HG02870 (cell line): Measurements from ENCODE around the gene LRRC36.
A peak's percentile ranks its signal among the peaks of the same experiment; 100 is the strongest.
"Not testable (repeated sequence)": the region's sequence is repeated elsewhere in the genome, so short reads cannot be mapped to it uniquely, and the experiment has no call there.

ENCODE experiments used
- ATAC-seq: cut with Tn5 transposase; IDR thresholded peaks from one replicate; pipeline ENCODE4 v1.9.1; 2021; ENCODE audit warnings: mild to moderate bottlenecking, moderate library complexity; ENCODE audit not compliant: unreplicated experiment

Gene LRRC36

DNA sequence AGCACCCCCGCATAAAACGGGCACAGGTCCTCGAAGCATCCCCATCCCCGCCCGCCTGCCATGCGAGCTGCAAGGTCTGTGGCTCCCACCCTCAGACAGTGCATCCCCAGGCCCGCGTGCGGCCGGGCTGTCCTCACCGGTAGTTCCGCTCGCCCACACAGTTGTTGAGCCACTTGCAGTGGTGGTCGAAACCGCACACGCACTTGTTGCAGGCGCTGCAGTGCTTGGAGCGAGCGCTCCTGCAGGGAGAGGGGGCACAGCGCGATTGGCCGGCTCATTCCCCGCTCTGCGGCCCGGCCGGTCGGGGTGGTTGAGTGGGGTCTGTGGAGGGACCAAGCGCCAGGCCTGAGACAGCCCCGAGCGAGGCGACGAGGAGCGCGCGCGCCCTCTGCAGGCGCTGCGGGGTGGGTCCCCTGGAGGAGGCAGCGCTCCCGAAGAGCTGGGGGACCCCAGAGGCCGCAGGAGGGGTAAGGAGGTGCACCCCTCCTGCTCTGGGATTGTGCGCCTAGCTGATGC is 72.7 kb downstream of the LRRC36 start:
- no peak for ATAC-seq

DNA sequence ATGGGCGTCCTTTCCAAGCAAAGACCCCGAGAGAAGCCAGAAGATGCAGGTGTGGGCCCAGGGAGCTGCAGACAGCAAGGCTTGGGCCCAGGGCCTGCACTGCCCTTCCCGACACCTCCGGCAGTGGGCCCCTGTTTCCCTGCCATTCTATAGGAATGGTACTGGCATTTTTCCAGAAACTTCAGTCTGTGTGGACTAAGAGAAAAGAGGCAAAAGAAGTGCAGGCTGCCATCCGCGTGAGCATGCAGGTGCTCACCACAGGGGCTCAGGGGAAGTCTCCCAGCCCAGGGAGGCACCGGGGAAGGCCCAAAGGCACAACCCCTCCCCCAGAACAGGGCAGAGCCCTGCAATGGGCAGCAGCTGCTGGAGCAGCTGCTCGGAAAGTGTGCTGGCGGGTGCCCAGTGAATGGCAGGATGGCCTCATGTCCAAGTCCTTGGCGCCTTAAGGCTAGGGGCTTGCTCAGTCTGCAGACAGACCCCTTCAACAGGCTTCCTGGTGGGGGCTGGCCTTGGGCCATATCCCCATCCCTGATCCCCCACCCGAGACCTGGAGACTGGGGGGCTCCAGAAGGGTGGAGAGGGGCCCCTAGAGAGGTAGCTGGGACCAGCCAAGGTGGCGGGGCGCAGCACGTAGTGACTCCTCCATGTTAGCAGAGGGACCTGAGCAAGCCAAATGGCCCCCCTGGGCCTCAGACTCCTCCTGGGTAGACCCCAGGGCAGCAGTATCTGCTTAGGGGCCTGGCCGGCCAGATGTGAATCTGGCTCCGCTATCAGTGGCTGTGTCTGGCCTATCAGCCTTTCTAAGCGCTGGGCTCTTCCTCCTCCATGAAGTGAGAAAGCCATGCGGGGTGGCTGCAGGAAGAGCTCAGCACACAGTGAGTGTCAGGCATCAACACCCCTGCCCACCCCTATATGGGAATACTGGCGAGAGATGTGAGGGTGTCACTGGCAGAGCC is 73.4 kb downstream of the LRRC36 start:
- no peak for ATAC-seq

DNA sequence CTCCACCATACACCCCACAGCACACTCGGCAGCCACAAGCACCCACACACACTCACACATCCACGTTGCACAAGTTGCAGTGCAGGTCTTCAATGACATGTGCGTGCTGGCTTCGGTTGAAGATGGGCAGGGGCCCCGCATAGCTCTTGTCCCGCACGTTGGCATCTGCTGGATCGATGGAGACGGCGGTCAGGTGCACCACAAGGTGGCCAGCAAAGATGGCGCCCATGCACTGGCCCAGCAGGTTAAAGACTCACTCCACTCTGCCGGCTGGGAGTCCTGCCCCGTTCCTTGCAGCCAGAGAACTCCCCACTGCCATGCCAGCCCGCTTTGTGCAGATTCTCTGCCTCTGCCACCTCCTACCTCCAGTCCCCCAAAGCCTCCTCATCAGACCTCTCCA is 74.3 kb downstream of the LRRC36 start:
- ATAC-seq, result no peak

DNA sequence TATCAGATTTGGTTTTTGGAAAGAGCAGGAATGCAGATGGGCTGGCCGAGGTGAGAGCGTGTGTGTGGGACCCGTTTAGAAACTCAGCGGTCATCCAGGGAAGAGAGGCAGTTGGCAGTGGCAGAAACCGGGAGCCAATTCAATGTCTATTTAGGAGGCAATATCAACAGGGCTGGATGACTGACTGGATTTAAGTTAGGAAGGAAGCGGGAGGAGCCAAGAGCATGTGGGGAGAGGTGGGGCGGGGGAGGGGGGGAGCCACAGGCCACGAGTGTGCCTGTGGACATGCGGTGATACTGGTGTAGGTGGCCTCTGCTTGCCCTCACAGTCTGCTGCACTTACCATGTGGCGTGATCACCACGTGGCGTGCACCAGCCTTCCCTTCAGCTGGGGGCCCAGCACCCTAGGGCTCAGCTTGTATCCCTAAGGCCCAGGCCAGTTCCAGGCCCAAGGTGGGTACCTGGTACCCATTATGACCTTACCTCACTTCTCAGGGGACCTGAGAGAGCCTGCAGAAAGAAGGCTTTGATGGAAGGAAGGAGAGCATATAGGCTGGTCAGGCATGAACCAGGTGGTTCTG is 77.5 kb downstream of the LRRC36 start:
- no peak for ATAC-seq

DNA sequence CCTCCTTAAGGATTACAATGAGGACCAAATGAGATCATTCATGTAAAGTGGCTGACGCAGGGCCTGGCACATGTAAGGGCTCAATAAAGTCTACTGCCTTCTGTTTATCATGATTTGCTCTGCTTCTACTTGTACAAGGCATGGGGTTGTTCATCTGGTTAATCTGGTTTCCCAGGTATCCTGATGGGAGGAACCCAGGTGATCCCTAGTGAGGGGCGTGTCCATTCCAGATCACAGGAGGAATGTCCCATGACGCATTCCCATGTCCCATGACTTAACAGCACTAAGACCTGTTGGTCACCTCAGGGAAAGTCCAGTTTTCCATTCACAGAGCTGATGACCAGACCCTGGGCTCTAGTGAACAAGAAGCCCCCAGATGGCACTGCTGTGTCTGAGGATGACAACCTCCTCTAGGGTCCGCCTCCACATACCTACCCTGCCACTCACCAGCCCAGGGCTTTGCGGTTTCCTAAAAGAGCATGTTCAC is 78.2 kb downstream of the LRRC36 start:
- ATAC-seq, result no peak

- ATAC-seq, result no peak
Measured at GRCh38 chr16:67405336-67405735, 78.7 kb downstream of the LRRC36 start.

DNA sequence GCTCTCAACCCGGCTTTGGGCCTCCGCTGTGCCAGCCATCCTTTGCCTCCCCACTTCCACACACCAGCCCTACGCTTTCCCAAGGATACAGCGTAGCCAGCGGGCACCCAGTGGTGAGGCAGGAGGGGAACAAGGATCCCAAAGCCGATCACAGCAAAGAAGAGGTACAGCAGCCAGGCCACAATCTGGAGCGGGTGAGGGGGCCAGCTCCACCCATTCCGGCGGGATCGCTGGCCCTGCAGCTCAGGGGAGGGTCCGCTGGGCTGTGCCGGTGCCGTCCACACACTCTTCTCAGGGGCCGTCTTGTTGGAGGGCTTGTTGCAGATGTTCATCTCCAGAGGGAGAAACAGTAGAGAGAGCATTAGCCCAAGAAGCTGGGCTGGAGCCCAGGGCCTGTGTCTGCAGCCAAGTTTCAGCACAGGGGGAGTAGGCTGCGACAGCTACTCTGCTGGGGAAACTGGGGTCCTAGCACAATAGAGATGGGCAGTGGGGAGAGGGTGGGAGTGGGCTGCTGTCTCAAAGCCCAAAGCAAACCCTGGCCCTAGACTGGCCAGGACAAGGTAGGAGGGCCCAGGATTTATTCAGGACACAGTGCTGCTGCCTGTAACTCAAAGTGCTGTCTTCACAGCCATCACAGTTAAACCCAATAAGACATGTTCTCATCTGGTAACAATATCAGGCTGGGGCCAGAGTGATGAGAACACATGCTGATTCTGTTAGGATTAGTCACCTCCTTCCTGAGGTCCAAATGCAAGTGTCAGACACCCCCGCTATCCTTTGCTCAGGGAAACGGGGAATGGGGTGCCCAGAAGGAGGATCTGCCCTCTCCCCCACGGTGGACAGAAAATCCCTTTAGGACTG is 79.7 kb downstream of the LRRC36 start:
- no peak for ATAC-seq

DNA sequence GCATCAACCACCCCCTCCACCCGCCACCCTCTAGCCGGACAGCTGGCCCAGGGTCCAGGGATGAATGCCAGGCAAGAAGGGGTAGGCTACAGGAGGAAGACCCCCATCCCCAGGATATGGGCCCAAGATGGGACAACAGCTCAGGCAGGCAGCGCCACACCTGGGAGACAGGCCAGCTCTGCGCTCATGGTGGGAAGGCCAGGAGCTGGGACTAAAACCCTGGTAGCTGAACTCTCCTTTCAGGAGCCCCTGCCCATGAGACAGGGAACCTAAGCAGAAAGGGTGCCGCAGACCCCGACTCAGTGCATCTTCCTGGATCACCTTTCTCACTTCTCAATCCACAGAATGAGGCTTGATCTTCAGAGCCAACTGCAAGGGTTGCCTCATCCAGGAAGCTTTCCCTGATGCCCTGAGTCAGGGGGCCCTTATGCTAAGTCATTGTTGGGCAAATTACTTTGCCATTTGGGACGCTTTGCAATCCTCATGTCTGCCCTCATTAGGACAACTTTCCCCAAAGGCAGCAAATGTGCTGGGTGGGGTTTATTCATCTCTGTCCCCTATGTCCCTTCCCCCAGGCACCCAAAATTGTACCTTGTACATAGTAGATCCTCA is 80.7 kb downstream of the LRRC36 start:
- ATAC-seq, result no peak

DNA sequence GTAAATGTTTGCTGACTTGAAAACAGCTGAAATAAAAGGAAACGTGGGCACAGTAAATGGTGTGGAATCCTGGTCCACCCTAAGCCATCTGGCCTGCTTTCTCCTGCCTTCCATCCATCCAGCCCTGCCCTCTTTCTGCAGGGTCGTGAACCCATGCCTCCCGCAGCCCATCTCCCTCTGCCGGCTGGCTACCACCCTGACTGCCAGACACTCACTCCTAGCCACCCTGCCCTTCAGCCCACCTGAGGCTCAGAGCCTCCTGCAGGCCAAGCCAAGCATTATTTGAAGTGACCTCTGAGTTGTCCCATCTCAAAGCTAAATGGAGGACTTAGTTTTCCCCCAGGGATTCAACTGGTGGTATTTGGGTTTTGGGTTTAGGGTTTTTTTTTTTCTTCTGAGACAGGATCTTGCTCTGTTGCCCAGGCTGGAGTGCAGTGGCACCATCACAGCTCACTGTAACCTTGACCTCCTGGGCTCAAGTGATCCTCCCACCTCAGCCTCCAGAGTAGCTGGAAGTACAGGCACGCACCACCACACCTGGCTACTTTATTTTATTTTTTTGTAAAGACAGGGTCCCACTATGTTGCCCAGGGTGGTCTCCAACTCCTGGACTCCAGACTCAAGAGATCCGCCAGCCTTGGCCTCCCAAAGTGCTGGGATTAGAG is 81.3 kb downstream of the LRRC36 start:
- ATAC-seq, result no peak

GRCh38 chr16:67409631-67410030 is 83.0 kb downstream of the LRRC36 start:
- ATAC-seq, result no peak

GRCh38 chr16:67411339-67411738 is 84.7 kb downstream of the LRRC36 start:
- no peak for ATAC-seq

GRCh38 chr16:67412294-67412693 is 85.7 kb downstream of the LRRC36 start:
- no peak for ATAC-seq

- no peak for ATAC-seq
Measured at GRCh38 chr16:67413978-67414911, 87.6 kb downstream of the LRRC36 start.

DNA sequence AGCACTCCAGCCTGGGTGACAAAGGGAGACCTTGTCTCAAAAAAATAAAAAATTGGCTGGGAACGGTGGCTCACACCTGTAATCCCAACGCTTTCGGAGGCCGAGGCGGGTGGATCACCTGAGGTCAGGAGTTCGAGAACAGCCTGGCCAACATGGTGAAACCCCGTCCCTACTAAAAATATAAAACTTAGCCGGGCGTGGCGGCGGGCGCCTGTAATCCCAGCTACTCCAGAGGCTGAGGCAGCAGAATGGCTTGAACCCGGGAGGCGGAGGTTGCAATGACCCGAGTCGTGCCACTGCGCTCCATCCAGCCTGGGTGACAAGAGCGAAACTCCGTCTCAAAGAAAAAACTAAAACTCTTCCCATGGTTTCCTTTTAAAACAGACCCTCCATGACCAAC is 88.8 kb downstream of the LRRC36 start:
- not testable (repeated sequence) for ATAC-seq

DNA sequence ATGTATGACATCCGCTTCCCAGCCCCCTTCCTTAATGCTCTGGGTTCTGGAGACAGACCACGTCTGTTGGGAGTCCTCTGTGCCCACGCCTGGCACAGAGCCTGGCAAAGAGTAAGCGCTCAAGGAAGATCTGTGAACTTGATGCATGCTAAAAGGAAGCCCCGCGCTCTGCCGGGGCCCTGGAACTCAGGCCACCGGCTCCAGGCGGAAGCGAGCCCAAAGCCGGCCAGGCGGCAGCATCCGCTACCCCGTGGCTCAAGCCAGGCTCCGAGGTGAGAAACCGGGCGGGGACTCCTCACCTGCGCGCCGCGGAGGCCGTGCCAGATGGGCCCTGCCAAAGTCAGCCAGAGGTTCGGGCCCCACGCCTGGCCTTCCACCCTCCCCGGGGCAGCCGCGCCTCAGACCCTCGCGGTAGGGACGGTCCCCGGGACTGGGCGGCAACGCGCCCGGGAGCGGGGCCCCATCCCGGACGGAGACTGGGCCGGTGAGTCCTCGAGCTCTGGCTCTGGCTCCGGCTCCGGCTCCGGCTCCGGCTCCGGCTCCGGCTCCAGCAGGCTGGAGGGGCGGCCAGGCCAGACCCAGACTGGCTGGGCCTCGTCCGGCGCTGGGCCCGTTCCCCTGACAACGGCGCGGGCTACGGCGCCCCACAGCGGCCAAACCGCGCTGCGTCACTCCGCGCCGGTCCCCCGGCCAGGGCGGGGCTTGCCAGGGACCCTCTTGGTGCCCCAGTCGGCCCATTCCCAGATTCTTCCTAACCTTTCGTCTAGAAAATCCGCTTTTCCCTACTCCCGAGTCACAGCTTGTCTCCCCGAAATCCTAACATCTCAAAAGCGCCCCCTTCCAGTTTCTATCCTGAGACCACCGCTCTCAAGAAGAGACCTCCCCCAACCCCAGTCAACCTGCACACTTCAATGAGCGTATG is 89.5 kb downstream of the LRRC36 start, which contains the start of gene ZDHHC1:
TSS of gene ZDHHC1 (minus strand) at position 606 of the 922 bp plus-strand sequence. CDS start 8,702 bp downstream, outside the sequence.
- ATAC-seq, result peak; percentile 62

- ATAC-seq, result no peak
Measured at GRCh38 chr16:67417333-67418061, 90.9 kb downstream of the LRRC36 start.

- no peak for ATAC-seq
Measured at GRCh38 chr16:67419502-67419901, 92.9 kb downstream of the LRRC36 start.
